IgD-negative memory B cell (primary cell): ENCODE results near the gene KHDC4. TPM values are rescaled to one million over a fixed set of nuclear protein-coding genes. Genes with fewer than 3 reads are reported as not detected.

Source experiments
- H3K27ac Mint-ChIP-seq, 3 donors: one replicate each; pipeline ENCODE4 v1.8.0; 2020 to 2022; ENCODE audit warnings: mild to moderate bottlenecking in 3 of 3, mixed read lengths in 3 of 3, moderate library complexity in 1 of 3
- H3K27me3 Mint-ChIP-seq: one replicate; pipeline ENCODE4 v1.8.0; 2021; ENCODE audit warnings: mixed read lengths
- H3K36me3 Mint-ChIP-seq: one replicate; pipeline ENCODE4 v1.8.0; 2020; ENCODE audit warnings: mild to moderate bottlenecking, mixed read lengths
- H3K4me1 Mint-ChIP-seq, 3 donors: one replicate each; pipeline ENCODE4 v1.8.0; 2020 to 2022; ENCODE audit warnings: mixed read lengths in 3 of 3, mild to moderate bottlenecking in 1 of 3
- H3K4me3 Mint-ChIP-seq, 4 donors: one replicate each; pipeline ENCODE4 v1.8.0; 2020 to 2022; ENCODE audit warnings: mild to moderate bottlenecking in 4 of 4, mixed read lengths in 4 of 4, moderate library complexity in 3 of 4
- H3K9me3 Mint-ChIP-seq, 3 donors: one replicate each; pipeline ENCODE4 v1.8.0; 2020 to 2021; ENCODE audit warnings: mixed read lengths in 3 of 3, mild to moderate bottlenecking in 1 of 3
- polyA plus RNA-seq: library from polyadenylated mRNA; unstranded; fragments of 300-500 nt; fragmentation: Illumina TruSeq; gene quantifications from one replicate; pipeline ENCODE4 v1.2.3, GENCODE V29; 2021

KHDC4 gene
- 8.0 TPM for polyA plus RNA-seq

GRCh38 chr1:155934097-155934935 lies at the start of gene KHDC4:
TSS of gene KHDC4 (minus strand) at chr1:155934413. CDS start at chr1:155934373, 40 bp downstream.
- no peaks in the 10 kb centered on the region for H3K9me3 Mint-ChIP-seq
- no peaks in the 10 kb centered on the region for H3K36me3 Mint-ChIP-seq
- peak within 1 kb of the TSS in 2 of 3 donors; percentile 31 to 47 for H3K27ac Mint-ChIP-seq
- peaks cover 7 to 27% (median 19%) of the 10 kb centered on the region in 3 donors for H3K4me1 Mint-ChIP-seq
- no peaks in the 10 kb centered on the region for H3K27me3 Mint-ChIP-seq
- peak within 1 kb of the TSS in 1 of 4 donors; percentile 63 for H3K4me3 Mint-ChIP-seq

DNA sequence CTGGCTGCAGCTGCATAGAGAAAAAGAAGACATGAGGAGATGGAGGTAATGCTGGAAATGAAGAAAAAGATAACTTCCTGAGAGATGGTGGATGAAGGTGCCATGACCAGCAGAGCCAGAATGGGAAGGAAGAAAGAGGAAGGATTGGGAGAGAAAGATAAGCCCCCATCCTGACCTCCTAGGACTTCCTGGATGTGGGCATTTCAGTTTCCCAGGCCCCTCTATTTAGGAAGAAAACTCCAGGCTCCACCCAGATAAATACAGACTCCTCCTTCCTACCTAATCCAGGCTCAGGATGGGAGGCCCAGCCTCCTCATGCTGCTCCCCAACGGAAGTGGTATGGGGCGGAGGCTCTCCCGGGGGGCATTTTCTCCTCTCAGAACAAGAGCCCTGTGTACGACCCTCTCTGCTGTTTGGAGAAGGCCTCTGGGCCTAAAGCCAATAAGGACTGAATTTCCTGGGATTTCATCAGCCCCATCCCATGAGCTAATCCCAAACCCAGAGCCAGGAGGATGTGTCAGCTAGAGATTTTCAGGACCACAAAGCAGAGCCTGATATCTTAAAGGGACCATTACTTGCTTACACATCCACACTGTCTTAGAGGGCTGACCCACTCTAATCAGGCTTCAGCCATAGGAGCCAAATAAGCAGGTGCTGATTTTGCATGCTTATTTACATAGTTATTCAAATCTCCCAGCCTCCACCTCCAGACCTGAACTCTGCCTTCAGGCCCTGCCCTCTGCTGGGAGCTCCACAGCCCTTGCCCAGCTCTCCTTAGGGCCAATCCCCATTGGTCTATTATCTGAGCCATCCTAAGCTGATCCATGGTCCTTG lies 49.2 kb upstream of the KHDC4 start:
- Mint-ChIP-seq H3K27ac (peak overlapping the region; percentile 87 to 97 (median 95)), H3K4me3 (peak overlapping the region; percentile 63 to 99 (median 92)), H3K4me1 (peaks cover 32 to 45% (median 42%) of the 10 kb centered on the region in 3 donors), H3K27me3 (no peaks in the 10 kb centered on the region), H3K9me3 (no peaks in the 10 kb centered on the region), H3K36me3 (peaks cover 6% of the 10 kb centered on the region)

DNA sequence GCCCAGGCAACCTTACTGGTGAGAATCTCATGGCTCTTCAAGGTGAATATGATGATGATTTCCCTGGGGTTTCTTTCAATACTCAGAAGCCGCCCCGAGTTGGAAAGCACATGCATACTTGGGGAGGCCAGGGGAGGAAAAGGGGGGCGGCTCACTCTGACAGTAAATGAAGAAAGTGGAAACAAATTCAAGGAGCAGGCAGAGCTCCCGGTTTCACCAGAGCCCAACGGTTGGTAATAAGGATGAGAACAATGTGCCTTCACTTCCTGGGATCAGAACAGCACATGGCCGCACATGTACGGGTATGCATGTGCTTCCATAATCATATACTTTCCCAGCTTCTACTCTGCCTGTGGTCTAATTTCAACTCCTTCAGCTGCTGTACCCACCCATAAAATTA lies 47.9 kb upstream of the KHDC4 start:
- peaks cover 6% of the 10 kb centered on the region for H3K36me3 Mint-ChIP-seq
- H3K9me3 Mint-ChIP-seq: no peaks in the 10 kb centered on the region
- H3K4me1 Mint-ChIP-seq: peaks cover 32 to 45% (median 44%) of the 10 kb centered on the region in 3 donors
- H3K27me3 Mint-ChIP-seq: no peaks in the 10 kb centered on the region
- H3K27ac Mint-ChIP-seq: peak overlapping the region; percentile 87 to 97 (median 95)
- H3K4me3 Mint-ChIP-seq: peak overlapping the region; percentile 84 to 99 (median 96)

GRCh38 chr1:155981266-155982088 lies 47.3 kb upstream of the KHDC4 start:
- H3K36me3 Mint-ChIP-seq: peaks cover 6% of the 10 kb centered on the region
- no peaks in the 10 kb centered on the region for H3K9me3 Mint-ChIP-seq
- peaks cover 32 to 45% (median 44%) of the 10 kb centered on the region in 3 donors for H3K4me1 Mint-ChIP-seq
- H3K27me3 Mint-ChIP-seq: no peaks in the 10 kb centered on the region
- H3K4me3 Mint-ChIP-seq: peak overlapping the region; percentile 84 to 99 (median 96)
- peak overlapping the region; percentile 87 to 97 (median 95) for H3K27ac Mint-ChIP-seq

- Mint-ChIP-seq H3K36me3 (peaks cover 8% of the 10 kb centered on the region), H3K9me3 (no peaks in the 10 kb centered on the region), H3K27ac (peak overlapping the region; percentile 87 to 97 (median 95)), H3K27me3 (no peaks in the 10 kb centered on the region), H3K4me1 (peaks cover 32 to 58% (median 56%) of the 10 kb centered on the region in 3 donors), H3K4me3 (peak overlapping the region; percentile 84 to 99 (median 96))
These were observed 45.6 kb upstream of the KHDC4 start for GRCh38 chr1:155979597-155980343.

- no peaks in the 10 kb centered on the region for H3K27me3 Mint-ChIP-seq
- H3K4me1 Mint-ChIP-seq: peaks cover 37 to 60% (median 55%) of the 10 kb centered on the region in 3 donors
- peak overlapping the region; percentile 84 to 99 (median 96) for H3K4me3 Mint-ChIP-seq
- peaks cover 10% of the 10 kb centered on the region for H3K36me3 Mint-ChIP-seq
- H3K27ac Mint-ChIP-seq: peak overlapping the region; percentile 87 to 97 (median 95)
- no peaks in the 10 kb centered on the region for H3K9me3 Mint-ChIP-seq
These were observed 44.8 kb upstream of the KHDC4 start for GRCh38 chr1:155978973-155979429.

- Mint-ChIP-seq H3K9me3 (no peaks in the 10 kb centered on the region), H3K27me3 (no peaks in the 10 kb centered on the region), H3K36me3 (peaks cover 10% of the 10 kb centered on the region), H3K27ac (peak within 1 kb of the TSS; percentile 87 to 97 (median 95)), H3K4me1 (peaks cover 32 to 58% (median 55%) of the 10 kb centered on the region in 3 donors), H3K4me3 (peak within 1 kb of the TSS; percentile 84 to 99 (median 96))
These were observed 44.2 kb upstream of the KHDC4 start, which contains the start of gene ARHGEF2 for GRCh38 chr1:155978325-155978972. TSS of gene ARHGEF2 (minus strand) at chr1:155978547. CDS start at chr1:155978427, 120 bp downstream.

DNA sequence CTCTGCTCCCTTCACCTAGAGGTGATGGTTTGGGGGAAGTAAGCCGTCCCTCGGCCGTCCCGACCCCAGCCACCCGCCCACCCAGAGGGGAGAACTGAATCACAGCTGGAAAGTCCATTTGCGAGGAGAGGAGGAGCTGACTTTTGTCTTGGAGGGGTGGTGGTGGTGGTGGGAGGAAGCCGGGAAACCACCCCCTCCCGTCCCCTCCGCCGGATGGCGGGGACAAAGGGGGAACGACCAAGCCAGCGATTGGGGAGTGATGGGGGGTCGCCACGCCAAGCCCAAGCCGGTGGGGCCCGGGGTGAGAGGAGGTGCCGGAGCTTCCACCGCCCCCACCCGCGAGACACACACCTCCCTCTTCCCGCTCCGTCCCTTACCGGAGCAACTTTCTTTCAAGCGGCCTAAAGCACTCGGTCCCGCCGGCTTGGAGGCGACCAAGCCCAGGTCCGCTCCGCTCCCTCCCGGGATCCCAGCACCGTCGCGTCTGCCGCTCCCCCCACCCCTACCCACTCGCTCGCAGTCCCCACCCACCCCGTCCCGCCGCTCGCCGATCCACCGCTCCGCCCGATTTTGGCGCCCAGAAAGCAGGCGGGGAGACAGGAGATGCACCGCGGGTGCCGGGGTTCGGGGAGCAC lies 43.6 kb upstream of the KHDC4 start:
- Mint-ChIP-seq H3K4me3 (peak overlapping the region; percentile 84 to 99 (median 96)), H3K27me3 (no peaks in the 10 kb centered on the region), H3K27ac (peak overlapping the region; percentile 87 to 97 (median 95)), H3K4me1 (peaks cover 33 to 60% (median 57%) of the 10 kb centered on the region in 3 donors), H3K36me3 (peaks cover 13% of the 10 kb centered on the region), H3K9me3 (no peaks in the 10 kb centered on the region)

DNA sequence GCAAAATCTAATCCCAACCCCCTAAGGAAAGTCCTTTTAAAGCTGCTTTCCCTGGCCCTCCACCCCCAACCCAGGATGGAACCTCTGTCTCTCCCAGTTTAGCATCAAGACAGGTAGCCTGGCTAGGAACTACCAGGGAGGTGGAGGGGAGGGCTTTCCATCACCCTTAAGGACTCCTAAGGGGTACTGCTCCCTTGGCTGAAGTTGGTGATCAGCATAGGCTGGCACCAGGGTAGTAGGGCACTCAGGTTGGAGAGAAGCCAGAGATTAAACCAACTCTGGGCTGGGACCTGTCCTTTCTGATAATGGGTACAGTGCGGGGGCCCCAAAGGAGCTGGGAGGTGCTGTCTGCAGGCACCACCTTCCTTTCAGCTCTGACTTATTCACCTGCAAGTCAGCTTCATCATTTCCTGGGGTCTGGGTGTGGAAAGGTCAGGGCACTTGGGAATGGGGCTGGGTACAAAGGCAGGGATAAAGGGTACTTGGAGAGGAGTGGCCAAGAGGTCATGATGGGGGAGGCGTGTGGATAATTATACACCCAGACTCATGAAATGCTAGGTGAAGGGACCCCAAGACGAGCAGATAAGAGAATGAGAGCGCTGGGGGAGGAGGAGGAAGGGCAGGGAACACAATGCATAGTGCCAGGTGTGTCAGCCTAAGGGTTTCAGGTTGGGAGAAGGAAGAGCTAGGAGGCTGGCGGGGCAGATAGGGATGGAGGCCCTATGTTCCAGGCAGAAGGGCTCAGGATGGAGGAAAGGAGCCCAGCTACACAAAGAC lies 42.9 kb upstream of the KHDC4 start:
- Mint-ChIP-seq H3K9me3 (no peaks in the 10 kb centered on the region), H3K4me1 (peaks cover 36 to 62% (median 57%) of the 10 kb centered on the region in 3 donors), H3K27ac (peak overlapping the region; percentile 87 to 97 (median 95)), H3K27me3 (no peaks in the 10 kb centered on the region), H3K36me3 (peaks cover 13% of the 10 kb centered on the region), H3K4me3 (peak overlapping the region; percentile 84 to 99 (median 96))

- peak overlapping the region; percentile 84 to 99 (median 96) for H3K4me3 Mint-ChIP-seq
- H3K27ac Mint-ChIP-seq: peak overlapping the region; percentile 87 to 97 (median 95)
- peaks cover 10% of the 10 kb centered on the region for H3K36me3 Mint-ChIP-seq
- H3K4me1 Mint-ChIP-seq: peaks cover 32 to 62% (median 56%) of the 10 kb centered on the region in 3 donors
- H3K27me3 Mint-ChIP-seq: no peaks in the 10 kb centered on the region
- H3K9me3 Mint-ChIP-seq: no peaks in the 10 kb centered on the region
These were observed 42.1 kb upstream of the KHDC4 start for GRCh38 chr1:155976062-155976912.

GRCh38 chr1:155975375-155976061 lies 41.3 kb upstream of the KHDC4 start:
- H3K4me1 Mint-ChIP-seq: peaks cover 33 to 62% (median 55%) of the 10 kb centered on the region in 3 donors
- peak overlapping the region; percentile 72 to 95 (median 87) for H3K27ac Mint-ChIP-seq
- H3K4me3 Mint-ChIP-seq: peak overlapping the region; percentile 84 to 99 (median 96)
- no peaks in the 10 kb centered on the region for H3K27me3 Mint-ChIP-seq
- H3K9me3 Mint-ChIP-seq: no peaks in the 10 kb centered on the region
- peaks cover 8% of the 10 kb centered on the region for H3K36me3 Mint-ChIP-seq
